Peyer's patch (tissue), 4 donors: ENCODE measurements around the gene EEFSEC.

Experiments
- POLR2A ChIP-seq, 2 donors: fragments of 450-650 bp; IDR thresholded peaks; one replicate each; pipeline ENCODE4 v1.5.1; 2017; ENCODE audit warnings: antibody characterized with exemption in 2 of 2, mild to moderate bottlenecking in 2 of 2, moderate library complexity in 2 of 2
- TF ChIP-seq, protein P1 (sequence below), 6 experiments: fragments of 450-650 bp in 4 of 6; fragments of 200-600 bp in 2 of 6; sonication (generic) in 1 of 6; IDR thresholded peaks; one replicate each; pipeline ENCODE4 v1.5.1; 2017 to 2019; ENCODE audit warnings: antibody characterized with exemption in 6 of 6, mild to moderate bottlenecking in 3 of 6, moderate library complexity in 1 of 6

GRCh38 chr3:128432301-128432970, 279.2 kb downstream of the EEFSEC start:
- TF ChIP-seq, protein P1, sequence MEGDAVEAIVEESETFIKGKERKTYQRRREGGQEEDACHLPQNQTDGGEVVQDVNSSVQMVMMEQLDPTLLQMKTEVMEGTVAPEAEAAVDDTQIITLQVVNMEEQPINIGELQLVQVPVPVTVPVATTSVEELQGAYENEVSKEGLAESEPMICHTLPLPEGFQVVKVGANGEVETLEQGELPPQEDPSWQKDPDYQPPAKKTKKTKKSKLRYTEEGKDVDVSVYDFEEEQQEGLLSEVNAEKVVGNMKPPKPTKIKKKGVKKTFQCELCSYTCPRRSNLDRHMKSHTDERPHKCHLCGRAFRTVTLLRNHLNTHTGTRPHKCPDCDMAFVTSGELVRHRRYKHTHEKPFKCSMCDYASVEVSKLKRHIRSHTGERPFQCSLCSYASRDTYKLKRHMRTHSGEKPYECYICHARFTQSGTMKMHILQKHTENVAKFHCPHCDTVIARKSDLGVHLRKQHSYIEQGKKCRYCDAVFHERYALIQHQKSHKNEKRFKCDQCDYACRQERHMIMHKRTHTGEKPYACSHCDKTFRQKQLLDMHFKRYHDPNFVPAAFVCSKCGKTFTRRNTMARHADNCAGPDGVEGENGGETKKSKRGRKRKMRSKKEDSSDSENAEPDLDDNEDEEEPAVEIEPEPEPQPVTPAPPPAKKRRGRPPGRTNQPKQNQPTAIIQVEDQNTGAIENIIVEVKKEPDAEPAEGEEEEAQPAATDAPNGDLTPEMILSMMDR (IDR thresholded peaks at IDR 0.05) = no peak
- no peak for TF ChIP-seq POLR2A (IDR thresholded peaks at IDR 0.05)
